GM18909 (cell line): Measurements from ENCODE around the gene NKAPL.
A peak's percentile ranks its signal among the peaks of the same experiment; 100 is the strongest.
"Not testable (repeated sequence)": the region's sequence is repeated elsewhere in the genome, so short reads cannot be mapped to it uniquely, and the experiment has no call there.

Source experiments
- ATAC-seq: cut with Tn5 transposase; IDR thresholded peaks from one replicate; pipeline ENCODE4 v1.9.1; 2021; ENCODE audit warnings: mild to moderate bottlenecking; ENCODE audit not compliant: unreplicated experiment, poor library complexity

NKAPL gene

GRCh38 chr6:28291573-28291972, 32.5 kb downstream of the NKAPL start:
- ATAC-seq, result no peak

DNA sequence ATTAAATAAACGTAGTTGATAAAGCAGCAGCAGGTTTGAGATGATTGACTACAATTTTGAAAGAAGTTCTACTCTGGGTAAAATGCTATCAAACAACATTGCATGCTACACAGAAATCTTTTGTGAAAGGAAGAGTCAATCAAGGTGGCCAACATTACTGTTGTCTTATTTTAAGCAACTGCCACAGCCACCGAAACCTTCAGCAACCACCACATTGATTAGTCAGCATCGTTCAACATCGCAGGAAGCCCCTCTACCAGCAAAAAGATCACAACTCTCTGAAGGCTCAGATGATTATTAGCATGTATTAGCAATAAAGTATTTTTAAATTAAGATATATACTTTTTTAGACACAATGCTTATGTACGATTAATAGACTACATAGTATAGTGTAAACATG, 36.2 kb downstream of the NKAPL start:
- ATAC-seq, result no peak

GRCh38 chr6:28296520-28297060, 37.5 kb downstream of the NKAPL start:
- no peak for ATAC-seq

DNA sequence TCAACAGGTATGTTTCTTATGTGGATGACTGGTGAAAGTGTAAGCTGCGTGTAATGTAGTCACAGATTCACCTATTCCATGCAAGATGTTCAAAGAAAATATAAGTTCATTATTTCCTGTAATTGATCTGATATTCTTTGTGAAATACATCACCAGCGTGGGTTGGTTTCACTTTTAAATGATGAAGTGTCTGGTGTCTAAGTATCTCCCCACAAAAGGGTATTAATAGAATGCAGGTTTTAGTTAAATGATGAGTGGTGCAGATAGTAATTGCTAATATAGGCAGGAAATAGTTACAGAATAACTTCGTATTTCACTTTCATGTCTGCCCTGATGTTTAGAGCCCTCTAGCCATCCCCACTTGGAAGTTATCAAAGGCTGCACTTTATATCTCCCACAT, 44.5 kb downstream of the NKAPL start:
- ATAC-seq, result peak; percentile 91

DNA sequence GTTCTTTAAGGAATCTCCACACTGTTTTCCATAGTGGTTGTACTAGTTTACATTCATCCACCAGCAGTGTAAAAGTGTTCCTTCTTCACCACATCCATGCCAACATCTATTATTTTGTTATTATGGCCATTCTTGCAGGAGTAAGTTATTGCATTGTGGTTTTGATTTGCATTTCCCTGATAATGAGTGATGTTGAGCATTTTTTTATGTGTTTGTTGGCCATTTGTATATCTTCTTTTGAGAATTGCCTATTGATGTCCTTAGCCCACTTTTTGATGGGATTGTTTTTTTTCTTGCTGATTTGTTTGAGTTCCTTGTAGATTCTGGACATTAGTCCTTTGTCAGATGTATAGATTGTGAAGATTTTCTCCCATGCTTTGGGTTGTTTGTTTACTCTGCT, 47.3 kb downstream of the NKAPL start:
- not testable (repeated sequence) for ATAC-seq
